Muscle of leg (tissue), 11 donors: ENCODE results near the gene TMEM161B. TPM values are rescaled to one million over a fixed set of nuclear protein-coding genes. Genes with fewer than 3 reads are reported as not detected.

Source experiments
- DNase-seq: peaks from one replicate; pipeline ENCODE4 v3.0.0; 2013
- H3K27ac ChIP-seq: one replicate; pipeline ENCODE4 v1.5.1; 2013; ENCODE audit warnings: mild to moderate bottlenecking, low read length, control low read depth
- H3K27me3 ChIP-seq: one replicate; pipeline ENCODE4 v1.6.1; 2013; ENCODE audit warnings: low read length; ENCODE audit not compliant: control insufficient read depth, insufficient read depth
- H3K36me3 ChIP-seq: one replicate; pipeline ENCODE4 v1.6.1; 2013; ENCODE audit warnings: low read length; ENCODE audit not compliant: control insufficient read depth, insufficient read depth
- H3K4me1 ChIP-seq: one replicate; pipeline ENCODE4 v1.6.1; 2013; ENCODE audit warnings: low read length; ENCODE audit not compliant: control insufficient read depth, insufficient read depth
- H3K4me3 ChIP-seq: one replicate; pipeline ENCODE4 v1.5.1; 2013; ENCODE audit warnings: low read length, control low read depth
- H3K9me3 ChIP-seq: replicated peaks from 2 replicates; pipeline ENCODE4 v1.6.1; 2013; ENCODE audit warnings: low read depth, low read length; ENCODE audit not compliant: control insufficient read depth
- WGBS: methylation state at CpG from one replicate; pipeline ENCODE4 v1.1.5; 2013; ENCODE audit warnings: missing lambda C conversion rate; ENCODE audit not compliant: insufficient coverage; 5-methylcytosine and 5-hydroxymethylcytosine counted together
- polyA plus RNA-seq, 8 donors: library from polyadenylated mRNA; unstranded; fragments of 120-200 nt; gene quantifications; one replicate each; pipeline versions ENCODE4 v1.2.1 to v1.2.3, GENCODE V29; 2013; ENCODE audit warnings: inconsistent platforms in 1 of 8, low replicate concordance in 1 of 8; ENCODE audit not compliant: insufficient read length in 8 of 8, insufficient read depth in 1 of 8
- total RNA-seq: library from RNA; stranded (reverse); fragments of 120-200 nt; gene quantifications from one replicate; pipeline ENCODE4 v1.2.4, GENCODE V29; 2013

TMEM161B gene
- total and polyA plus RNA-seq, 9 donors, result 10.4 to 16.5 (median 11.4) TPM

- H3K4me3 ChIP-seq, result no peak overlapping the region
- no peak for DNase-seq
- WGBS, result no CpG with 5 or more reads among the region's 4 CpGs
- no peaks in the 10 kb centered on the region for H3K27me3 ChIP-seq
- H3K4me1 ChIP-seq, result no peaks in the 10 kb centered on the region
- H3K36me3 ChIP-seq, result no peaks in the 10 kb centered on the region
- no peak overlapping the region for H3K27ac ChIP-seq
- peaks cover 3% of the 10 kb centered on the region for H3K9me3 ChIP-seq
Observed at GRCh38 chr5:88235828-88236227, 32.8 kb downstream of the TMEM161B start.

DNA sequence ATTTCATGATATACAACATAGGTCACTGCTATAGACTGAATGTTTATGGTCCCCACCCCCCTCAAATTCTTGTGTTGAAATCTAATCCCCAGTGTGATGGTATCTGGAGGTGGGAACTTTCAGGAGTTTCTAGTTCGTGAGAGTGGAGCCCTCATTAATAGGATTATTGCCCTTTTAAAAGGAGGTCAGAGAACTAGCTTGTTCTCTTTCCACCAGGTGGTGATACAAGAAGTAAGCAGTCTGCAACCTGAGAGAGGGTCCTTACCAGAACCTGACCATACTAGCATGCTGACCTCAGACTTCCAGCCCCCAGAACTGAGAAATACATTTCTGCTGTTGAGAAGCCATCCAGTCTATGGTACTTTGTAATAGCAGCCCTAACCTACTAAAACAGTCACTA is 33.3 kb downstream of the TMEM161B start:
- no peaks in the 10 kb centered on the region for H3K36me3 ChIP-seq
- no peak for DNase-seq
- H3K27ac ChIP-seq, result no peak overlapping the region
- peaks cover 3% of the 10 kb centered on the region for H3K9me3 ChIP-seq
- no CpG with 5 or more reads among the region's 1 CpG for WGBS
- H3K4me1 ChIP-seq, result no peaks in the 10 kb centered on the region
- H3K27me3 ChIP-seq, result no peaks in the 10 kb centered on the region
- H3K4me3 ChIP-seq, result no peak overlapping the region

GRCh38 chr5:88230546-88231066 is 38.0 kb downstream of the TMEM161B start:
- no CpG with 5 or more reads among the region's 1 CpG for WGBS
- H3K4me1 ChIP-seq, result no peaks in the 10 kb centered on the region

DNA sequence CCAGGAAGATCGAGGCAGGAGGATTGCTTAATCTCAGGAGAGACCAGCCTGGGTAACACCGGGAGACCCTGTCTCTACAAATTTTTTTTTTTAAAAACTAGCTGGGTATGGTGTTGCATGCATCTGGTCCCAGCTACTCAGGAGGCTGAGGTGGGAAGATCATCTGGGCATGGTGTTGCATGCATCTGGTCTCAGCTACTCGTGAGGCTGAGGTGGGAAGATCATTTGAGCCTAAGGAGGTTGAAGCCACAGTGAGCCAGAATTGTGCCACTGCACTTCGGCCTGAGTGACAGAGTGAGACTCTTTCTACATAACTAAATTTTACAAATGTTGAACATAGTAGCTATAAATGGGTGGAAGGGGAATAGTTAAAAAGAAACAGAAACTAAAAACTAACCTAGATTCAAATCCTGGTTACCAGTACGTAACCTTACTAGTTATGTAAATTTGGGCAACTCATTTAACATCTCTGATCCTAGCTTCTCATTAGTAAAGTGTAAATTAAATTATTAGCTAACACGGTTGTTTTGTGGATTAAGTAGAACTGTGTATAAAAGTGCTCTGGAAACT is 41.7 kb downstream of the TMEM161B start:
- Histone ChIP-seq H3K27ac (no peak overlapping the region), H3K9me3 (peaks cover 2% of the 10 kb centered on the region), H3K4me3 (no peak overlapping the region), H3K36me3 (peaks cover 3% of the 10 kb centered on the region), H3K4me1 (no peaks in the 10 kb centered on the region), H3K27me3 (no peaks in the 10 kb centered on the region)
- 90% methylated on average over 2 of the region's 6 CpGs for WGBS
- no peak for DNase-seq

More at GRCh38 chr5:88230546-88231066, 38.0 kb downstream of the TMEM161B start:
- no peaks in the 10 kb centered on the region for H3K27me3 ChIP-seq
- DNase-seq, result no peak
- no peak overlapping the region for H3K4me3 ChIP-seq
- H3K36me3 ChIP-seq, result peaks cover 3% of the 10 kb centered on the region
- no peak overlapping the region for H3K27ac ChIP-seq
- H3K9me3 ChIP-seq, result peaks cover 3% of the 10 kb centered on the region

DNA sequence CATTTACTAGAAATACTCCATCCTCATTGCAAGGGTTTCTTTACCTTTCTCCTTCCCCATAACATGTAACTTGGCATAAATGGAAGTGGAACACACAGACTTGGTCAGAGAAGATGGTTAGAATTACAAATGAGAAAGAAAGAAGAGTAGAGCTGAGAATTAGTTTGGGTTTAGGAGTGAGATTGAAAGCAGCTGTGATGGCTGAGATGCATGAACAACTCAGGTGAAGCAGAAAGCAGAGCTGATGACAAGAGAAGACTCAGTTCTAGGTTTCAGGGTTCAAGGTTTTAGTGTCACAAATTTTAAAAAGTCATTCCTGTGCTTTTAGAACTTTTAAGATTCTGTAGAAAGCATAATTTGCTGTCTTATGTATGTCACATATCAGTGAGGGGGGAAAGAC is 54.0 kb downstream of the TMEM161B start:
- no peak for DNase-seq
- Histone ChIP-seq H3K4me3 (no peak overlapping the region), H3K27me3 (no peaks in the 10 kb centered on the region), H3K36me3 (no peaks in the 10 kb centered on the region), H3K27ac (no peak overlapping the region), H3K9me3 (no peaks in the 10 kb centered on the region), H3K4me1 (no peaks in the 10 kb centered on the region)

- Histone ChIP-seq H3K4me3 (no peak overlapping the region), H3K36me3 (peaks cover 2% of the 10 kb centered on the region), H3K9me3 (no peaks in the 10 kb centered on the region), H3K4me1 (no peaks in the 10 kb centered on the region), H3K27ac (no peak overlapping the region), H3K27me3 (no peaks in the 10 kb centered on the region)
- DNase-seq, result no peak
- 93% methylated on average over 3 of the region's 3 CpGs for WGBS
Observed at GRCh38 chr5:88207575-88207974, 61.1 kb downstream of the TMEM161B start.

DNA sequence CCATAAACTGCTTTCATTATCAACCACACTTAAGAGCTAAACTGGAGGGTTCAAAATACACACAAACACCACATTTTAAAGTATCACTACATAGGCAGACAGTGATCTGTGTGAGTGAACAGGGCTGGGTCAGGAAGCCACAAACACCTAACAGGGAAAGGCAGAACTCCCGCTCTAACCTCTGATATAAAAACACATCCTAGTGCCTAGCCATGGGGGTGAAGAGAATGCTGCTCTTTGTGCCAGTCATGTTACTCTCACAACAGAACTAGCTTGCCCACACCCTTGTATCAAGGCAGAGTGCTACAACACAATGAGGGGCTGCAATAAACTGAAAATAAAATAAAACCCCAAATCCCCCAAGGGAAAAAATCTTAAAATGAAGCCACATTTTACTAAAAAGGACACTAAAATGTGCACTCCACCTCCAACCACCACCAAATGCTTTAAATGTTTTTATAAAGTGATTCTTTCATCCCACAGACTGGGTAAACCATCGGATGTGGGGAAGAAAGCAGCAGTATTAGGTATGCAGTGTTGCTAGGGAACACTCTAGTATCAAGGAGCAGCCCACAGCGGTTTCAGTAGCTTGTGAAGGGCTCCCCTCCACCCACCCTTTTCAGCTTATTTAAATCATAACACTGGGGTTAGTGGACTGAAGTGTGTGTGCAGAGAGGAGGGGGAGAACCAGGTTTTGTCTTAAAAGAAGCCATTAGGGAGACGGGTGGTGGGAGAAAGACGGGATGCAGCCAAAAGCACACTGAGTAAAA is 64.5 kb downstream of the TMEM161B start:
- WGBS, result 81% methylated on average over 2 of the region's 5 CpGs
- H3K9me3 ChIP-seq, result no peaks in the 10 kb centered on the region
- H3K36me3 ChIP-seq, result peaks cover 2% of the 10 kb centered on the region
- no peak overlapping the region for H3K27ac ChIP-seq
- H3K4me3 ChIP-seq, result no peak overlapping the region
- DNase-seq, result peak; percentile 0
- no peaks in the 10 kb centered on the region for H3K4me1 ChIP-seq
- no peaks in the 10 kb centered on the region for H3K27me3 ChIP-seq

DNA sequence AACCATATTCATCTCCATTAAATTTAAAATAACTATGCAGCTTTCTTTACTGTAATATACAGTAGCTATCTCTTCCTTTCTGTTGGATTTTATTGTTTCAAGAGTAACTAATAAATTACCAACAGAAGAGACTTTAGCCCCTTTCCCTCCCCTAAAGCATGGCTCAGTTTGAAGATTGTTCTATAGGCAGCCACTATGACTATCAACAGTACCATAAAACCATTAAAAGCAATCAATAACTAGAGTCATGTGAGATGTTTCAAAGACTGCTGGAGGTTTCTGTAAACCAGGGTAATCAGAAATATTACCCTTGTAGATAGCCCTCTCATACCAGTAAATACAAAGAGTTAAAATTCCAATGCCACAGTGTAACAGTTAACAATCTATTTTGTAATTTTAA is 73.0 kb downstream of the TMEM161B start:
- Histone ChIP-seq H3K4me1 (no peaks in the 10 kb centered on the region), H3K27me3 (no peaks in the 10 kb centered on the region), H3K27ac (no peak overlapping the region), H3K36me3 (peaks cover 2% of the 10 kb centered on the region), H3K4me3 (no peak overlapping the region), H3K9me3 (no peaks in the 10 kb centered on the region)
- no peak for DNase-seq

DNA sequence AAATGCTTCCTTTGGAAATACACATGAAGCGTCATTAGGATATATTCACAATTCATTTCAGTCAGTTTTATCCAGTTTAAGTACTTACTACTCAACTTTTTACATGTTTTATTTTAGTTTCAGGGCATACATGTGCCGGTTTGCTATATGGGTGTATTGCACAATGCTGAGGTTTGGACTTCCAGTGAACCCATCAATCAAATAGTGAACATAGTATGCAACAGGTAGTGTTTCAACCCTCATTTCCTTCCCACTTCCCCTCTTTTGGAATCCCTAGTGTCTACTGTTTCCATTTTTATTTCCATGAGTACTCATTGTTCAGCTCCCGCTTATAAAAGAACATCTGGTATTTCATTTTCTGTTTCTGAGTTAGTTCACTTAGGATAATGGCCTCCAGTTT is 74.7 kb downstream of the TMEM161B start:
- H3K36me3 ChIP-seq, result peaks cover 2% of the 10 kb centered on the region
- no CpG with 5 or more reads among the region's 3 CpGs for WGBS
- no peaks in the 10 kb centered on the region for H3K27me3 ChIP-seq
- no peak for DNase-seq
- H3K4me1 ChIP-seq, result no peaks in the 10 kb centered on the region
- H3K27ac ChIP-seq, result no peak overlapping the region
- no peak overlapping the region for H3K4me3 ChIP-seq
- H3K9me3 ChIP-seq, result peaks cover 7% of the 10 kb centered on the region

GRCh38 chr5:88190106-88190834 is 78.4 kb downstream of the TMEM161B start:
- WGBS, result 98% methylated on average over 5 of the region's 9 CpGs
- H3K4me1 ChIP-seq, result no peaks in the 10 kb centered on the region
- no peak overlapping the region for H3K27ac ChIP-seq
- H3K4me3 ChIP-seq, result no peak overlapping the region
- H3K36me3 ChIP-seq, result peaks cover 2% of the 10 kb centered on the region
- no peak for DNase-seq
- no peaks in the 10 kb centered on the region for H3K27me3 ChIP-seq
- peaks cover 19% of the 10 kb centered on the region for H3K9me3 ChIP-seq
